Thyroid gland (tissue), 4 donors: ENCODE data around the gene PLVAP. TPM values are rescaled to one million over a fixed set of nuclear protein-coding genes. Genes with fewer than 3 reads are reported as not detected.

Source experiments
- DNase-seq, 2 donors: peaks; one replicate each; pipeline ENCODE4 v3.0.0-alpha.2; 2019
- H3K27ac ChIP-seq, 3 donors: fragments of 200-600 bp; sonication (generic); 1 replicate in 2 of 3; 2 replicates in 1 of 3; pipeline ENCODE4 v1.5.1; 2016 to 2019; ENCODE audit warnings: mild to moderate bottlenecking in 1 of 3, moderate library complexity in 1 of 3
- H3K27me3 ChIP-seq: fragments of 200-600 bp; sonication (generic); one replicate; pipeline ENCODE4 v1.5.1; 2019
- H3K36me3 ChIP-seq, 2 donors: fragments of 200-600 bp; sonication (generic); one replicate each; pipeline ENCODE4 v1.5.1; 2016 to 2019
- H3K4me1 ChIP-seq, 2 donors: fragments of 200-600 bp; sonication (generic); one replicate each; pipeline ENCODE4 v1.5.1; 2017 to 2019
- H3K4me3 ChIP-seq, 3 donors: fragments of 200-600 bp; sonication (generic); replicated peaks in 1 of 3; 1 replicate in 2 of 3; 2 replicates in 1 of 3; pipeline ENCODE4 v1.5.1; 2016; ENCODE audit warnings: mild to moderate bottlenecking in 1 of 3
- H3K9me3 ChIP-seq: fragments of 200-600 bp; sonication (generic); one replicate; pipeline ENCODE4 v1.5.1; 2017
- CTCF ChIP-seq, 6 experiments: fragments of 200-600 bp in 3 of 6; fragments of 450-650 bp in 3 of 6; sonication (generic) in 3 of 6; IDR thresholded peaks; one replicate each; pipeline ENCODE4 v1.5.1; 2016 to 2019; ENCODE audit warnings: antibody characterized with exemption in 6 of 6, mild to moderate bottlenecking in 2 of 6, inconsistent platforms in 1 of 6, moderate library complexity in 1 of 6
- POLR2A ChIP-seq, 2 donors: fragments of 450-650 bp; IDR thresholded peaks; one replicate each; pipeline ENCODE4 v1.6.1; 2017; ENCODE audit warnings: antibody characterized with exemption in 2 of 2, mild to moderate bottlenecking in 2 of 2, moderate library complexity in 1 of 2
- WGBS, 2 donors: methylation state at CpG; one replicate each; pipeline ENCODE4 v1.1.5; 2017; 5-methylcytosine and 5-hydroxymethylcytosine counted together
- intact Hi-C: fragments of 100-400 bp; cut with DNase I; formaldehyde crosslinking; loops from one replicate; pipeline ENCODE4 v1.15.1; 2023
- total RNA-seq, 4 donors: library from RNA; depleted of rRNA; stranded (reverse); fragments of >200 nt; gene quantifications; one replicate each; pipeline ENCODE4 v1.2.3, GENCODE V29; 2016

Gene PLVAP
- total RNA-seq, 4 donors from 2014 or later, result 103 to 322 (median 174) TPM

- DNase-seq, result peak; percentile 43 to 49
- Histone ChIP-seq H3K27ac (no peak overlapping the region), H3K4me3 (no peak overlapping the region), H3K4me1 (peaks cover 0 to 9% of the 10 kb centered on the region in 2 donors), H3K9me3 (no peaks in the 10 kb centered on the region), H3K27me3 (no peaks in the 10 kb centered on the region), H3K36me3 (no peaks in the 10 kb centered on the region)
- WGBS, 2 donors, result 36% methylated on average over 14 to 19 of the region's 20 CpGs
- TF ChIP-seq POLR2A (IDR thresholded peaks at IDR 0.05), result no peak
- TF ChIP-seq CTCF (IDR thresholded peaks at IDR 0.05), result peak; percentile 68 to 91 (median 78)
- intact Hi-C loops, result loop anchor here (5.0 kb wide), 2 partner anchors 39 to 94 kb away; no protein-coding TSS in a partner anchor
These were observed 8.9 kb upstream of the PLVAP start for GRCh38 chr19:17385878-17386611.

GRCh38 chr19:17380426-17381138, 3.4 kb upstream of the PLVAP start:
- no peak overlapping the region for H3K4me3 ChIP-seq
- WGBS, 2 donors, result 92 to 96% methylated on average over 5 of the region's 5 CpGs

GRCh38 chr19:17379221-17379631, 2.1 kb upstream of the PLVAP start:
- WGBS, 2 donors, result 34 to 50% methylated on average over 10 to 14 of the region's 14 CpGs
- intact Hi-C loops, result no loop called here
- no peak overlapping the region for H3K27ac ChIP-seq
- no peaks in the 10 kb centered on the region for H3K36me3 ChIP-seq
- H3K4me3 ChIP-seq, result no peak overlapping the region
- peaks cover 0 to 8% of the 10 kb centered on the region in 2 donors for H3K4me1 ChIP-seq
- no peaks in the 10 kb centered on the region for H3K27me3 ChIP-seq
- no peak for TF ChIP-seq POLR2A (IDR thresholded peaks at IDR 0.05)
- no peak for TF ChIP-seq CTCF (IDR thresholded peaks at IDR 0.05)
- DNase-seq, result no peak
- no peaks in the 10 kb centered on the region for H3K9me3 ChIP-seq

More at GRCh38 chr19:17380426-17381138, 3.4 kb upstream of the PLVAP start:
- H3K27me3 ChIP-seq, result no peaks in the 10 kb centered on the region
- no peaks in the 10 kb centered on the region for H3K9me3 ChIP-seq
- DNase-seq, result no peak
- intact Hi-C loops, result no loop called here
- H3K4me1 ChIP-seq, result peaks cover 0 to 5% of the 10 kb centered on the region in 2 donors
- H3K36me3 ChIP-seq, result no peaks in the 10 kb centered on the region
- no peak overlapping the region for H3K27ac ChIP-seq
- TF ChIP-seq CTCF (IDR thresholded peaks at IDR 0.05) (no peak), POLR2A (IDR thresholded peaks at IDR 0.05) (no peak)

GRCh38 chr19:17378271-17378670, 1.1 kb upstream of the PLVAP start:
- TF ChIP-seq POLR2A (IDR thresholded peaks at IDR 0.05) (no peak), CTCF (IDR thresholded peaks at IDR 0.05) (no peak)
- Histone ChIP-seq H3K4me1 (peaks cover 0 to 10% of the 10 kb centered on the region in 2 donors), H3K27ac (no peak overlapping the region), H3K36me3 (no peaks in the 10 kb centered on the region), H3K4me3 (no peak overlapping the region), H3K9me3 (no peaks in the 10 kb centered on the region), H3K27me3 (no peaks in the 10 kb centered on the region)
- WGBS, 2 donors, result 69 to 72% methylated on average over 10 to 13 of the region's 13 CpGs
- intact Hi-C loops, result no loop called here
- DNase-seq, result no peak
